ENCODE results near the gene TYW1B.
"Not testable (repeated sequence)": the region's sequence is repeated elsewhere in the genome, so short reads cannot be mapped to it uniquely, and the experiment has no call there.

TYW1B gene

GRCh38 chr7:72753781-72754180 is 74.2 kb downstream of the TYW1B start:
- no peak for DNase-seq

GRCh38 chr7:72753229-72753628 is 74.8 kb downstream of the TYW1B start:
- not testable (repeated sequence) for DNase-seq

GRCh38 chr7:72751978-72752377 is 76.0 kb downstream of the TYW1B start:
- DNase-seq = no peak

GRCh38 chr7:72751378-72751777 is 76.6 kb downstream of the TYW1B start:
- no peak for DNase-seq

GRCh38 chr7:72748649-72749048 is 79.4 kb downstream of the TYW1B start:
- not testable (repeated sequence) for DNase-seq

GRCh38 chr7:72744244-72744926 is 83.6 kb downstream of the TYW1B start:
- not testable (repeated sequence) for DNase-seq

- not testable (repeated sequence) for DNase-seq
Measured at GRCh38 chr7:72743801-72744200, 84.2 kb downstream of the TYW1B start.

- DNase-seq = not testable (repeated sequence)
Measured at GRCh38 chr7:72739716-72740115, 88.3 kb downstream of the TYW1B start.

- DNase-seq = not testable (repeated sequence)
Measured at GRCh38 chr7:72735855-72736254, 92.1 kb downstream of the TYW1B start.

- DNase-seq = not testable (repeated sequence)
Measured at GRCh38 chr7:72730815-72731214, 97.2 kb downstream of the TYW1B start.

- not testable (repeated sequence) for DNase-seq
Measured at GRCh38 chr7:72730384-72730783, 97.6 kb downstream of the TYW1B start.

GRCh38 chr7:72729130-72729529 is 98.9 kb downstream of the TYW1B start:
- not testable (repeated sequence) for DNase-seq

- DNase-seq = not testable (repeated sequence)
Measured at GRCh38 chr7:72722694-72723093, 105.3 kb downstream of the TYW1B start.

GRCh38 chr7:72720890-72721289 is 107.1 kb downstream of the TYW1B start:
- not testable (repeated sequence) for DNase-seq

- DNase-seq = not testable (repeated sequence)
Measured at GRCh38 chr7:72717252-72717774, 110.7 kb downstream of the TYW1B start.

GRCh38 chr7:72711927-72712326 is 116.1 kb downstream of the TYW1B start:
- not testable (repeated sequence) for DNase-seq

- no peak for DNase-seq
Measured at GRCh38 chr7:72710983-72711382, 117.0 kb downstream of the TYW1B start.

- DNase-seq = no peak
Measured at GRCh38 chr7:72709909-72710308, 118.1 kb downstream of the TYW1B start.

- DNase-seq = not testable (repeated sequence)
Measured at GRCh38 chr7:72708371-72709050, 119.5 kb downstream of the TYW1B start.

- DNase-seq = no peak
Measured at GRCh38 chr7:72706521-72706920, 121.5 kb downstream of the TYW1B start.

- not testable (repeated sequence) for DNase-seq
Measured at GRCh38 chr7:72705693-72706092, 122.3 kb downstream of the TYW1B start.

- no peak for DNase-seq
Measured at GRCh38 chr7:72704894-72705293, 123.1 kb downstream of the TYW1B start.

- DNase-seq = not testable (repeated sequence)
Measured at GRCh38 chr7:72700548-72700947, 127.5 kb downstream of the TYW1B start.

- not testable (repeated sequence) for DNase-seq
Measured at GRCh38 chr7:72697066-72697465, 130.9 kb downstream of the TYW1B start.
